WTC11 (cell line): Measurements from ENCODE around the gene INTS6L. TPM values are rescaled to one million over a fixed set of nuclear protein-coding genes. Genes with fewer than 3 reads are reported as not detected.

Experiments
- ATAC-seq: fragments of 200-7000 bp; cut with Tn5 transposase; 2 replicates; pipeline ENCODE4 v1.10.0; 2021; ENCODE audit warnings: mild to moderate bottlenecking, moderate library complexity
- CTCF ChIA-PET: fragments of 300-600 bp; sonication (Branson Sonifier 250); formaldehyde crosslinking; loops from one replicate; lab custom pipeline; 2021; ENCODE audit warnings: antibody characterized with exemption; lab: Charles Lee
- POLR2A ChIA-PET: fragments of 350-600 bp; sonication (Branson Sonifier 250); formaldehyde crosslinking; loops from one replicate; lab custom pipeline; 2021; ENCODE audit warnings: antibody characterized with exemption; lab: Charles Lee
- DNase-seq: peaks from one replicate; pipeline ENCODE4 v3.0.0; 2021; ENCODE audit warnings: low spot score
- H3K27ac Mint-ChIP-seq: 2 replicates; pipeline ENCODE4 v1.8.0; 2021; ENCODE audit warnings: mixed read lengths
- H3K27me3 Mint-ChIP-seq: 2 replicates; pipeline ENCODE4 v1.8.0; 2021; ENCODE audit warnings: low read depth, mild to moderate bottlenecking, moderate library complexity, mixed read lengths
- H3K36me3 Mint-ChIP-seq: 2 replicates; pipeline ENCODE4 v1.8.0; 2021; ENCODE audit warnings: mixed read lengths
- H3K4me1 Mint-ChIP-seq: 2 replicates; pipeline ENCODE4 v1.8.0; 2022; ENCODE audit warnings: mixed read lengths
- H3K4me3 Mint-ChIP-seq: 2 replicates; pipeline ENCODE4 v1.8.0; 2021; ENCODE audit warnings: mild to moderate bottlenecking, moderate library complexity, mixed read lengths
- H3K9me3 Mint-ChIP-seq: 2 replicates; pipeline ENCODE4 v1.8.0; 2021; ENCODE audit warnings: mixed read lengths
- ATF3 ChIP-seq: sonication (generic); formaldehyde crosslinking; conservative IDR thresholded peaks from 2 replicates; pipeline ENCODE4 v1.8.1; 2022; ENCODE audit warnings: mild to moderate bottlenecking, missing genetic modification reagents
- ATF6 ChIP-seq: sonication (generic); formaldehyde crosslinking; IDR thresholded peaks from 2 replicates; pipeline ENCODE4 v1.8.1; 2023; ENCODE audit warnings: mild to moderate bottlenecking, missing genetic modification reagents
- CDX4 ChIP-seq: fragments of 250-450 bp; sonication (Bioruptor Pico); IDR thresholded peaks from 2 replicates; pipeline ENCODE4 v1.9.0; 2021; ENCODE audit warnings: moderate library complexity, mild to moderate bottlenecking, inconsistent platforms, borderline replicate concordance
- CTCF ChIP-seq: fragments of 200-600 bp; IDR thresholded peaks from 2 replicates; pipeline ENCODE4 v1.8.0; 2022; ENCODE audit warnings: antibody characterized with exemption
- E2F4 ChIP-seq: sonication (generic); formaldehyde crosslinking; IDR thresholded peaks from 2 replicates; pipeline ENCODE4 v1.8.1; 2022; ENCODE audit warnings: low read depth, mild to moderate bottlenecking, moderate library complexity, missing genetic modification reagents, borderline replicate concordance
- ELF4 ChIP-seq: sonication (generic); formaldehyde crosslinking; IDR thresholded peaks from 2 replicates; pipeline ENCODE4 v1.8.1; 2022; ENCODE audit warnings: low read depth, mild to moderate bottlenecking, moderate library complexity, missing genetic modification reagents
- ESRRA ChIP-seq: sonication (generic); formaldehyde crosslinking; IDR thresholded peaks from 2 replicates; pipeline ENCODE4 v1.8.1; 2022; ENCODE audit warnings: mild to moderate bottlenecking, missing genetic modification reagents, borderline replicate concordance
- FOXP1 ChIP-seq: sonication (generic); formaldehyde crosslinking; IDR thresholded peaks from 2 replicates; pipeline ENCODE4 v1.8.0; 2022; ENCODE audit warnings: missing genetic modification reagents, mild to moderate bottlenecking, moderate library complexity, borderline replicate concordance
- FOXP4 ChIP-seq: sonication (generic); formaldehyde crosslinking; IDR thresholded peaks from 2 replicates; pipeline ENCODE4 v1.8.0; 2022; ENCODE audit warnings: mild to moderate bottlenecking, missing genetic modification reagents
- GRHL2 ChIP-seq: fragments of 250-450 bp; sonication (Bioruptor Pico); IDR thresholded peaks from 2 replicates; pipeline ENCODE4 v1.8.0; 2022; ENCODE audit warnings: mild to moderate bottlenecking, moderate library complexity; ENCODE audit not compliant: insufficient replicate concordance, severe bottlenecking
- IRF1 ChIP-seq: sonication (generic); formaldehyde crosslinking; IDR thresholded peaks from 2 replicates; pipeline ENCODE4 v1.8.0; 2023; ENCODE audit warnings: missing genetic modification reagents
- NR2C2 ChIP-seq: sonication (generic); formaldehyde crosslinking; IDR thresholded peaks from 2 replicates; pipeline ENCODE4 v1.8.0; 2022; ENCODE audit warnings: mild to moderate bottlenecking, missing genetic modification reagents
- SOX15 ChIP-seq: fragments of 250-450 bp; sonication (Bioruptor Pico); IDR thresholded peaks from 2 replicates; pipeline ENCODE4 v1.9.0; 2021; ENCODE audit warnings: mild to moderate bottlenecking
- SP1 ChIP-seq: sonication (generic); formaldehyde crosslinking; conservative IDR thresholded peaks from 2 replicates; pipeline ENCODE4 v1.8.1; 2022; ENCODE audit warnings: missing genetic modification reagents
- TP53 ChIP-seq: sonication (generic); formaldehyde crosslinking; IDR thresholded peaks from 2 replicates; pipeline ENCODE4 v1.8.1; 2023; ENCODE audit warnings: mild to moderate bottlenecking, missing genetic modification reagents
- ZBTB21 ChIP-seq: sonication (generic); formaldehyde crosslinking; IDR thresholded peaks from 2 replicates; pipeline ENCODE4 v1.8.1; 2023; ENCODE audit warnings: mild to moderate bottlenecking, missing genetic modification reagents, borderline replicate concordance
- ZBTB43 ChIP-seq: sonication (generic); formaldehyde crosslinking; IDR thresholded peaks from 2 replicates; pipeline ENCODE4 v1.8.1; 2023; ENCODE audit warnings: mild to moderate bottlenecking, missing genetic modification reagents
- ZNF121 ChIP-seq: sonication (generic); formaldehyde crosslinking; IDR thresholded peaks from 2 replicates; pipeline ENCODE4 v1.8.0; 2023; ENCODE audit warnings: missing genetic modification reagents
- ZNF423 ChIP-seq: fragments of 250-450 bp; sonication (Bioruptor Pico); IDR thresholded peaks from 2 replicates; pipeline ENCODE4 v2.1.2; 2022; ENCODE audit warnings: mild to moderate bottlenecking, moderate library complexity
- ZNF532 ChIP-seq: fragments of 250-450 bp; sonication (Bioruptor Pico); IDR thresholded peaks from 2 replicates; pipeline ENCODE4 v1.9.0; 2021; ENCODE audit warnings: mild to moderate bottlenecking, borderline replicate concordance
- total RNA-seq: library from RNA; stranded (reverse); gene quantifications from 3 replicates; pipeline ENCODE4 v1.2.3, GENCODE V29; 2021

The INTS6L gene
- total RNA-seq, 1 experiment from 2014 or later = 5.4 TPM

GRCh38 chrX:135477576-135477975, 42.9 kb upstream of the INTS6L start:
- Mint-ChIP-seq H3K27ac (no peak overlapping the region), H3K9me3 (no peaks in the 10 kb centered on the region), H3K27me3 (no peaks in the 10 kb centered on the region), H3K4me1 (no peaks in the 10 kb centered on the region), H3K4me3 (no peak overlapping the region), H3K36me3 (no peaks in the 10 kb centered on the region)
- peak; percentile 97 for ATAC-seq
- TF ChIP-seq FOXP1 (CRISPR knock-in tag) (no peak), CTCF (no peak), TP53 (CRISPR knock-in tag) (no peak), SOX15 (no peak), ELF4 (CRISPR knock-in tag) (no peak), ZNF423 (no peak), ATF6 (no peak), ATF3 (CRISPR knock-in tag) (no peak), E2F4 (CRISPR knock-in tag) (no peak), ESRRA (CRISPR knock-in tag) (no peak), ZBTB21 (CRISPR knock-in tag) (no peak), ZNF121 (CRISPR knock-in tag) (no peak), ZBTB43 (CRISPR knock-in tag) (no peak), SP1 (no peak), GRHL2 (CRISPR knock-in tag) (no peak), NR2C2 (CRISPR knock-in tag) (no peak), FOXP4 (CRISPR knock-in tag) (no peak), IRF1 (CRISPR knock-in tag) (no peak), CDX4 (CRISPR knock-in tag) (no peak), ZNF532 (no peak)
- ChIA-PET POLR2A (no interaction called here), CTCF (no interaction called here)
- peak; percentile 44 for DNase-seq
